Astrocyte (in vitro differentiated cells and primary cell): ENCODE measurements around the gene TRAF7. TPM values are rescaled to one million over a fixed set of nuclear protein-coding genes. Genes with fewer than 3 reads are reported as not detected.

Experiments used
- DNase-seq: peaks from one replicate; pipeline ENCODE4 v3.0.0-alpha.2; 2010; ENCODE audit warnings: low read depth
- FAIRE-seq: peaks from 2 replicates; lab custom pipeline; 2011; peaks lifted over from hg19 to GRCh38; lab: Jason Lieb, UNC
- H2AFZ ChIP-seq: 2 replicates; pipeline ENCODE4 v1.6.0; 2012; ENCODE audit warnings: low read depth, low read length, inconsistent platforms
- H3K27ac ChIP-seq: 2 replicates; pipeline ENCODE4 v1.5.1; 2011; ENCODE audit warnings: low read depth, low read length, inconsistent platforms
- H3K27me3 ChIP-seq: 2 replicates; pipeline ENCODE4 v1.6.0; 2011; ENCODE audit warnings: low read length, inconsistent platforms; ENCODE audit not compliant: insufficient read depth
- H3K36me3 ChIP-seq: 2 replicates; pipeline ENCODE4 v1.5.1; 2011; ENCODE audit warnings: low read length, inconsistent platforms; ENCODE audit not compliant: insufficient read depth
- H3K4me1 ChIP-seq: 2 replicates; pipeline ENCODE4 v1.5.1; 2011; ENCODE audit warnings: low read length, inconsistent platforms; ENCODE audit not compliant: insufficient read depth
- H3K4me2 ChIP-seq: 2 replicates; pipeline ENCODE4 v1.6.0; 2012; ENCODE audit warnings: low read length, inconsistent platforms
- H3K4me3 ChIP-seq: 2 replicates; pipeline ENCODE4 v1.5.1; 2011; ENCODE audit warnings: low read depth, mild to moderate bottlenecking, low read length, inconsistent platforms; ENCODE audit not compliant: insufficient read depth
- H3K79me2 ChIP-seq: 2 replicates; pipeline ENCODE4 v1.6.0; 2012; ENCODE audit warnings: mild to moderate bottlenecking, low read length, inconsistent platforms; ENCODE audit not compliant: insufficient read depth
- H3K9ac ChIP-seq: 2 replicates; pipeline ENCODE4 v1.6.0; 2012; ENCODE audit warnings: mild to moderate bottlenecking, low read length, inconsistent platforms
- H3K9me3 ChIP-seq: 2 replicates; pipeline ENCODE4 v1.5.1; 2012; ENCODE audit warnings: low read depth, mild to moderate bottlenecking, low read length, inconsistent platforms; ENCODE audit not compliant: insufficient read depth
- H4K20me1 ChIP-seq: 2 replicates; pipeline ENCODE4 v1.6.0; 2012; ENCODE audit warnings: low read length, inconsistent platforms; ENCODE audit not compliant: insufficient read depth
- H3K27ac Mint-ChIP-seq: one replicate; pipeline ENCODE4 v1.8.0; 2021; ENCODE audit warnings: mild to moderate bottlenecking, mixed read lengths; ENCODE audit not compliant: unreplicated experiment
- H3K27me3 Mint-ChIP-seq: one replicate; pipeline ENCODE4 v1.8.0; 2021; ENCODE audit warnings: low read depth, mixed read lengths; ENCODE audit not compliant: unreplicated experiment
- H3K36me3 Mint-ChIP-seq: one replicate; pipeline ENCODE4 v1.8.0; 2021; ENCODE audit warnings: low read depth, mixed read lengths; ENCODE audit not compliant: unreplicated experiment
- H3K4me1 Mint-ChIP-seq: one replicate; pipeline ENCODE4 v1.8.0; 2021; ENCODE audit warnings: low read depth, mixed read lengths; ENCODE audit not compliant: unreplicated experiment
- H3K4me3 Mint-ChIP-seq: one replicate; pipeline ENCODE4 v1.8.0; 2021; ENCODE audit warnings: mild to moderate bottlenecking, moderate library complexity, mixed read lengths; ENCODE audit not compliant: unreplicated experiment
- H3K9me3 Mint-ChIP-seq: one replicate; pipeline ENCODE4 v1.8.0; 2021; ENCODE audit warnings: mild to moderate bottlenecking, mixed read lengths; ENCODE audit not compliant: unreplicated experiment
- EZH2 ChIP-seq: IDR thresholded peaks from 2 replicates; pipeline ENCODE4 v1.6.1; 2012; ENCODE audit warnings: mild to moderate bottlenecking, low read length, inconsistent platforms; ENCODE audit not compliant: insufficient read depth
- total RNA-seq: library from RNA; stranded (reverse); gene quantifications from 2 replicates; pipeline ENCODE4 v1.2.1, GENCODE V29; 2021
- TF ChIP-seq, protein P1 (sequence below): IDR thresholded peaks from 2 replicates; pipeline ENCODE4 v1.5.1; 2011; ENCODE audit warnings: low read depth, mild to moderate bottlenecking, inconsistent platforms, low read length, moderate library complexity; ENCODE audit not compliant: insufficient read depth

TRAF7 gene
- total RNA-seq, 1 donor from 2014 or later, result 92.1 TPM

DNA sequence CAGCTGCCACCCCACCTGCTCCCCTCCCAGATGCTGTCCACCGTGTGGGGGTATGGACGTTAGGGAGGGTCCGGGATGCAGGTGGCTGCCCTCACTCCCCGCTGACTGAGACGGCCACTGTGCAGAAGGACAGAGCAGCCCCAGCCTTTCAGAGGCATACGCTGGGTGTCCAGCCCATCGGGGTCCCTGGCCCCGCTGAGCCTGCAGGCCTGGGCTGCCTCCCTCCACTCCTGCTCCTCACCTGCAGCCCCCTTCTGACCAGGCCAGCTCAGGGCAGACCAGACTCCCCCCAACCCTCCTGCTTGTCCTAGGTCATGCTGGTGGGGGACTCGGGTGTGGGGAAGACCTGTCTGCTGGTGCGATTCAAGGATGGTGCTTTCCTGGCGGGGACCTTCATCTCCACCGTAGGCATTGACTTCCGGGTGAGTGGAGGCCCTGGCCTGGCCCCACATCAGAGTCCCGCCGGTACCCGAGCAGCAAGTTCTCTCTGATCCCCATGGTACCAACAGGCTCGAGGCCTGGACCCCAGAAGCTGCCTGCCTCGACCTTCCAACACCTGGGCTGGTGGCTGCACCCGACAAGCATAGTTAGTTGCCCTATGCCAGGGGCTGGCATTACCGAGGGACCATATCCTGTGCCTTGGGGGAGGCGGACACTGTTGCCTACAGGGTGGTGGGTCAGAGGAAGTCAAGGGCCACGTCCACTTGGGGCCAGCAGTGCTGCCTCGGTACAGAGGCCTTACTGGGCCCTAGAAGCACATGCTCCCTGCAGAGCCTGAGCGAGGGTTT is 5.8 kb upstream of the TRAF7 start:
- no peaks in the 10 kb centered on the region for H3K27me3 ChIP-seq
- Mint-ChIP-seq H3K27me3 (no peaks in the 10 kb centered on the region), H3K27ac (no peak overlapping the region), H3K36me3 (peaks cover 13% of the 10 kb centered on the region), H3K4me3 (peak overlapping the region; percentile 54), H3K4me1 (peaks cover 17% of the 10 kb centered on the region), H3K9me3 (no peaks in the 10 kb centered on the region)
- no peak overlapping the region for H2AFZ ChIP-seq
- H3K79me2 ChIP-seq, result peaks cover 38% of the 10 kb centered on the region
- FAIRE-seq (no peak), DNase-seq (no peak)
- H3K9me3 ChIP-seq, result no peaks in the 10 kb centered on the region
- TF ChIP-seq EZH2, result no peak
- TF ChIP-seq, protein P1, sequence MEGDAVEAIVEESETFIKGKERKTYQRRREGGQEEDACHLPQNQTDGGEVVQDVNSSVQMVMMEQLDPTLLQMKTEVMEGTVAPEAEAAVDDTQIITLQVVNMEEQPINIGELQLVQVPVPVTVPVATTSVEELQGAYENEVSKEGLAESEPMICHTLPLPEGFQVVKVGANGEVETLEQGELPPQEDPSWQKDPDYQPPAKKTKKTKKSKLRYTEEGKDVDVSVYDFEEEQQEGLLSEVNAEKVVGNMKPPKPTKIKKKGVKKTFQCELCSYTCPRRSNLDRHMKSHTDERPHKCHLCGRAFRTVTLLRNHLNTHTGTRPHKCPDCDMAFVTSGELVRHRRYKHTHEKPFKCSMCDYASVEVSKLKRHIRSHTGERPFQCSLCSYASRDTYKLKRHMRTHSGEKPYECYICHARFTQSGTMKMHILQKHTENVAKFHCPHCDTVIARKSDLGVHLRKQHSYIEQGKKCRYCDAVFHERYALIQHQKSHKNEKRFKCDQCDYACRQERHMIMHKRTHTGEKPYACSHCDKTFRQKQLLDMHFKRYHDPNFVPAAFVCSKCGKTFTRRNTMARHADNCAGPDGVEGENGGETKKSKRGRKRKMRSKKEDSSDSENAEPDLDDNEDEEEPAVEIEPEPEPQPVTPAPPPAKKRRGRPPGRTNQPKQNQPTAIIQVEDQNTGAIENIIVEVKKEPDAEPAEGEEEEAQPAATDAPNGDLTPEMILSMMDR, result no peak
- H3K4me2 ChIP-seq, result peak overlapping the region; percentile 100
- peaks cover 79% of the 10 kb centered on the region for H4K20me1 ChIP-seq
- peak overlapping the region; percentile 1 for H3K4me3 ChIP-seq
- peaks cover 7% of the 10 kb centered on the region for H3K36me3 ChIP-seq
- H3K9ac ChIP-seq, result peak overlapping the region; percentile 43
- no peak overlapping the region for H3K27ac ChIP-seq
- H3K4me1 ChIP-seq, result peaks cover 56% of the 10 kb centered on the region

DNA sequence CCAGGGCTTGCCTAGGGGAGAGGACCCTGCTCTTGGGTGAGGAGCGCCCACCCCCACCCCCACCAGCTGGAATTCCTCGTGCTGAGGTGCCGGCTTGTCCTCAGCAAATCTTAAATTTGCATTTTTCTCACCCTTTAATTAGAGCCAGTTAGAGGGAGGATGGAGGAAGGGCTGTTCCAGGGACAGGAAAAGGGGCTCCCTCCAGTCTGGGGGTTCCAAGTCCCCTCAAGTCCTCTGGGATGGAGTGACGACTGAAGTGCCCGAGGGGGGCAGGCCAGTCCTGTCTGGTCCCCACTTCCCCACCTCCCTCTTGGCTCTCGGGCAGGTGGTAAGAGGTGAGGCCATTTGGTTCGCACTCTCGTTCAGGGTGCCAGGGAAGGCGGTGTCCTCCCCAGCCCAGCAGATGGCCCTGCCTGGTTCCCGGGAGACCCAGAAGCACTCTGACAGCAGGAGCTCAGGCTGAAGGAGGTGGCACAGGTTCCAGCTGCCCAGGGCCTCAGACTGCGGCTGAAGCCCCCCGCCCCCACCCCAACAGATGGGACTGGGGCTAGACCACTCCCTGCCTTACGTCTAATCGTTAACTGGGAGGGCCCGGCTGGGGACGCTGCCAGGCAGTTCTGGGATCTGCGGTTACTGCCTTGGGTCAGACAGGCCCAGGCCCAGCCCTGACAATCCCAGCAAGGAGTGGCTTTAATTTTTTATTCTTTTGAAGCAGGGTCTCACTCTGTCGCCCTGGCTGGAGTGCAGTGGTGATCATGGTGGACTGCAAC is 5.0 kb upstream of the TRAF7 start:
- FAIRE-seq (no peak), DNase-seq (peak; percentile 57)
- peaks cover 41% of the 10 kb centered on the region for H3K79me2 ChIP-seq
- no peak overlapping the region for H3K27ac ChIP-seq
- no peak overlapping the region for H3K4me3 ChIP-seq
- peak overlapping the region; percentile 94 for H3K4me3 Mint-ChIP-seq
- no peak for TF ChIP-seq EZH2
- TF ChIP-seq, protein P1, result no peak
- H3K27me3 Mint-ChIP-seq, result no peaks in the 10 kb centered on the region
- H3K27ac Mint-ChIP-seq, result no peak overlapping the region
- H3K36me3 ChIP-seq, result peaks cover 7% of the 10 kb centered on the region
- peak overlapping the region; percentile 96 for H3K9ac ChIP-seq
- no peaks in the 10 kb centered on the region for H3K27me3 ChIP-seq
- H3K4me1 Mint-ChIP-seq, result peaks cover 17% of the 10 kb centered on the region
- H3K9me3 Mint-ChIP-seq, result no peaks in the 10 kb centered on the region
- no peaks in the 10 kb centered on the region for H3K9me3 ChIP-seq
- H3K36me3 Mint-ChIP-seq, result peaks cover 13% of the 10 kb centered on the region
- H3K4me1 ChIP-seq, result peaks cover 56% of the 10 kb centered on the region
- H3K4me2 ChIP-seq, result peak overlapping the region; percentile 100
- no peak overlapping the region for H2AFZ ChIP-seq
- peaks cover 81% of the 10 kb centered on the region for H4K20me1 ChIP-seq
